ENCODE data around the gene MCF2.

DNA sequence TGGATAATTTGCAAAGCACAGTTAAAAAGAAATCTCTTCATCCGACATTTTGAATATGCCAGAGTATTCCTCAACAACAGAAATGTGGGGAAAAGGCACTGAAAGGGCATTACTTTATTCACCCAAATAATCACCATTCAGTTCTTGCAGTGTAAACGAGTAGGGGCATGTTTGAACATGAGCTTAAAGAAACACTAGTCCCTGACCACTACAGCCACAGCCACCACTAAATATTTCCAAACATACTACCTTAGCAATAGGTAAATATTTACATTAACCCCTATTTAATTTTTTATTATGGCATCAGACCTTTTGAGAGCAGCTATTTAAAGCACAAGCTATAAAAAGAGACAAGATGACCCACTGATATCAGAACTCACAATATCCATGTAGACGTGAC is 27.6 kb downstream of the MCF2 start:
- no peak for TF ChIP-seq POLR2A (IDR thresholded peaks at IDR 0.05)
- TF ChIP-seq, protein P1, sequence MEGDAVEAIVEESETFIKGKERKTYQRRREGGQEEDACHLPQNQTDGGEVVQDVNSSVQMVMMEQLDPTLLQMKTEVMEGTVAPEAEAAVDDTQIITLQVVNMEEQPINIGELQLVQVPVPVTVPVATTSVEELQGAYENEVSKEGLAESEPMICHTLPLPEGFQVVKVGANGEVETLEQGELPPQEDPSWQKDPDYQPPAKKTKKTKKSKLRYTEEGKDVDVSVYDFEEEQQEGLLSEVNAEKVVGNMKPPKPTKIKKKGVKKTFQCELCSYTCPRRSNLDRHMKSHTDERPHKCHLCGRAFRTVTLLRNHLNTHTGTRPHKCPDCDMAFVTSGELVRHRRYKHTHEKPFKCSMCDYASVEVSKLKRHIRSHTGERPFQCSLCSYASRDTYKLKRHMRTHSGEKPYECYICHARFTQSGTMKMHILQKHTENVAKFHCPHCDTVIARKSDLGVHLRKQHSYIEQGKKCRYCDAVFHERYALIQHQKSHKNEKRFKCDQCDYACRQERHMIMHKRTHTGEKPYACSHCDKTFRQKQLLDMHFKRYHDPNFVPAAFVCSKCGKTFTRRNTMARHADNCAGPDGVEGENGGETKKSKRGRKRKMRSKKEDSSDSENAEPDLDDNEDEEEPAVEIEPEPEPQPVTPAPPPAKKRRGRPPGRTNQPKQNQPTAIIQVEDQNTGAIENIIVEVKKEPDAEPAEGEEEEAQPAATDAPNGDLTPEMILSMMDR (IDR thresholded peaks at IDR 0.05) = no peak
- TF ChIP-seq EP300 (IDR thresholded peaks at IDR 0.05) = no peak
